GM19463 (cell line): Measurements from ENCODE around the gene LRBA.

ENCODE experiments used
- ATAC-seq: cut with Tn5 transposase; IDR thresholded peaks from one replicate; pipeline ENCODE4 v1.9.1; 2021; ENCODE audit warnings: mild to moderate bottlenecking, moderate library complexity; ENCODE audit not compliant: unreplicated experiment

LRBA gene

DNA sequence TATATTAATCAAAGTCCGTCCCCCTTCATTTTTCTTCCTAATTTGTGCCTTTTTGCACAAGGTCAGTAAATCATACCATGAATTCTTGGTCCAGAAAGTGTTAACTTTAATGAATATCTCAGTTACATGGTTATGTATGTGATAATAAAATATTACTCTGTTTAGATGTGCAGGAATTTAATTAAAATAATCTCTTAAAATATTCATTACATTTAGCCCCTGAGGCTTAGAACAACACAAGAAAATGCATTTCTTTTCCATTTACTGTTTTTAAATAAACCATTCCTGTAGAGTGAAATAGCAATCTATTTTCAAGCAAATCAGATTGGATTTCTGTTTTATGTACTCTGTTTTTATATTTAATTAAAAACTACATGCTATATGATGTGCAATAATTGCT is 415.5 kb downstream of the LRBA start:
- no peak for ATAC-seq

DNA sequence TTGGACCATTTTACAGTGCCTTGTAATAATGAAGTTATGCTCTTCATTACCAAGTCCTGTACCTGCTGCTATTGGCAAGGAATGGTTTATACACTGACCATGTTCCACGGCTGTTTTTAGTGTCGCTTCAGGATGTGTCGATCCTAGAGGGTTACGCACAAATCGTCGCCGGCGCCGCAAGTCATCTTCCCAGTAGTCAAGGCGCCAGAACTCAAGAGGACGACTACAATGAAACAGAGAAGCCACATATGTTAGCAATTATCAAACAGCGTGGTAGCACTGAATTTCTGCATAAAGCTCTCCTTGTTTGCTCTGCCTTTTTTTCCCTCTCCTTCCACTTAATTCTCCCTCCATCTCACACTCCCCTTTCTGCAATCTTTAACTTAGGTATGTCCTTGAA is 416.2 kb downstream of the LRBA start:
- no peak for ATAC-seq

DNA sequence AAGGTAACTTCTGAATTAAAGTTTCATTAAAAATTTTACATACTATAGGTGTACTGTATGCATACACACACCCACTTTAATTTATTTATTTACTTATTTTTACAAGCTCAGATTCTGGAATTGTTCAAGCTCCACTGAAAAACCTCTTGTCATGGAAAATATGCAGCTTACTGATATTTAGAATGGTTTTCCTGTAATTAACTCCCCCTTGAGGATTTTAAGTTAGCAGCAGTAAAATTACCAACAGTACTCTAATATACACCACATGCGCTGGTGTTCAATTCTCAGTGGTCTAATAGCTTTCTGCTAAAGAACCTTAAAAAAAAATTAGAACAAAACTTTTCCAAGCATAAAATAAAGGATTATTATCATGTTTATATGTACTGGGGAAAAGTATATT is 421.1 kb downstream of the LRBA start:
- ATAC-seq, result no peak

DNA sequence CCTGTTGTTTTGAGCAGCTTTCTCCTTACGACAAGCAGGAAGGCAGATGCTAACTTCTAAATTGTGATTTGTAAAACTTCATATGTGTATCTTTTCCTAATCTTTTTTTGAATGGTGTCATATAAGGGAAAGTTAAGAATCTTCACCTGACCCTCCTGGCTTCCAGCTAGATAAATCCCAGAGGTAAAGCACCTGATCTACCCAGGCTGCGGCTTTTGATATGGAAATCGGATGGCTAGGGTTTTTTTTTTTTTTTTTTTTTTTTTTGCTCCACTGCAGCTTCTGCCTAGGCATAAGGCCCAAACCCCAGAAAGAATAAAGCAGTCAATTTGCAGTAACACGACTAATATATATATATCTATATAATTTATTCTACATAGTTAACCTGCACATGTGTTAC is 423.2 kb downstream of the LRBA start:
- no peak for ATAC-seq

- no peak for ATAC-seq
Measured at GRCh38 chr4:150591406-150591805, 423.7 kb downstream of the LRBA start.

GRCh38 chr4:150590631-150591030 is 424.5 kb downstream of the LRBA start:
- no peak for ATAC-seq

DNA sequence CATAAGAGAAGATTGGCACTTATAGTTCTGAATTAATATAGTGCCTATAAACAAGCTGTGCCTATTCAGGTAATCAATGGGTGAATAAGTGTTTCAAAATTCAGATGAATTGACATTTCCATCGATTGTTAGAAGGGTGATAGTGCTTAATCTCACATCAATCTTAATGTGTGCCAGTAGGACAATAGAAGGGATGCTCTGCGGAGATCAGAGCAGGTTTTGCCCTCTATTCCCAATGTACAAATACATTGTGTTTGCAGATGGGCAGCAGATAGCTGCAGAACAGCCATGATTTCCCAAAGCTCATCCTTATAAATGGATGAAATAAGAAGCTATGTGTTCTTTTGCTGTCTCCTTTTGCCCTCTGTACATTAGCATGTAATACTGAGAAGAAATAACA is 425.9 kb downstream of the LRBA start:
- no peak for ATAC-seq

DNA sequence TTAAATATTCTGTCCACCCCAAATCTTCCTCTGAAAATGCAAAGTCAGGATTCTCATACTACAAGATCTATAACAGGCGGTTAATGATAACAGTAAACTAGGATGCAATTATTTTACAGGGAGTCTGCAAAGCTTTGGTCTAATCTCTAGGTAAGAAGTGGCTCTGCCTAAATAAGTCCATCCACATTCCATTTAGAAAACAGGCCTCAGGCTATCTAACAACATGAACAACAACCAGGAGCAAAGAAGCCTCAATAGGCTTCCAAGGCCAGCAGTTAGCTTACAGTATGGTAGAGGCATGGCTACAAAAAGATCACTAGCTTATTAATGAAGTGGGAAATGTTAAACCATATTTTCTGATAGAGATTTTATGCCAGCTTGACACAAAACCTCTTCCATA is 426.8 kb downstream of the LRBA start:
- no peak for ATAC-seq

GRCh38 chr4:150586162-150586810 is 428.8 kb downstream of the LRBA start:
- no peak for ATAC-seq

GRCh38 chr4:150585611-150586010 is 429.5 kb downstream of the LRBA start:
- no peak for ATAC-seq

DNA sequence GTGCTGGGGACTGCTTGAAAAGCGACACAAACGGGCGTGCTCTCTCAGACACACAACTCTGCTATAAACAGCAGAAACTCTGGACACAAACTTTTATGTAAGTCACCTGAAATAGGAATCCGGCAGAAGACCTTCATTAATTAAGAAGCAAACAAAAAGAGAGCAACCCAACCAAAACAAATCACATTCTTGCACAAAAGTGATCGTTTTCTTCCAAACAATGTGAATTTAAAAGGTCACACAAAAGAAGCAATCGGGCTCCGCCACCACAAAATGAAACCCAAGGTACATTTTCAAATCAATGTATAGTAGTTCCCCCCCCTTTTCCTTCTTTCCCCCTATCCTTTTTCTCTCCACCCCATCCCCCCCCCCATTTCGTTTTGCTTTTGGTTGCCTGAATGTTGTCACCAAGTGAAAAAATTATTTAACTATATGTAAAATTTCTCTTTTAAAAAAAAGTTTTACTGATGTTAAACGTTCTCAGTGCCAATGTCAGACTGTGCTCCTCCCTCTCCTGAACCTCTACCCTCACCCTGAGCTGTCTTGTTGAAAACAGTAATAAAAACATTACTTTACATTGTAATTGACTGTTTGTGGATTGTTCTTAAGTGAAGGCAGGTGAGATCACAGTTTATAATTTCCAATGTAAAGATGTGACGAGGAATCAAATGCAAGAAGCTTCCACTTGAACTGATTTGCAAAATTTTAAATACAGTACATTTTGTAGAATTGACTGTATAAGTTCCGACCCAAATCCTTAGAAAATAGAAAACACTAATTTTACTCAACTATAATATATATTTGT is 430.8 kb downstream of the LRBA start:
- ATAC-seq, result no peak

DNA sequence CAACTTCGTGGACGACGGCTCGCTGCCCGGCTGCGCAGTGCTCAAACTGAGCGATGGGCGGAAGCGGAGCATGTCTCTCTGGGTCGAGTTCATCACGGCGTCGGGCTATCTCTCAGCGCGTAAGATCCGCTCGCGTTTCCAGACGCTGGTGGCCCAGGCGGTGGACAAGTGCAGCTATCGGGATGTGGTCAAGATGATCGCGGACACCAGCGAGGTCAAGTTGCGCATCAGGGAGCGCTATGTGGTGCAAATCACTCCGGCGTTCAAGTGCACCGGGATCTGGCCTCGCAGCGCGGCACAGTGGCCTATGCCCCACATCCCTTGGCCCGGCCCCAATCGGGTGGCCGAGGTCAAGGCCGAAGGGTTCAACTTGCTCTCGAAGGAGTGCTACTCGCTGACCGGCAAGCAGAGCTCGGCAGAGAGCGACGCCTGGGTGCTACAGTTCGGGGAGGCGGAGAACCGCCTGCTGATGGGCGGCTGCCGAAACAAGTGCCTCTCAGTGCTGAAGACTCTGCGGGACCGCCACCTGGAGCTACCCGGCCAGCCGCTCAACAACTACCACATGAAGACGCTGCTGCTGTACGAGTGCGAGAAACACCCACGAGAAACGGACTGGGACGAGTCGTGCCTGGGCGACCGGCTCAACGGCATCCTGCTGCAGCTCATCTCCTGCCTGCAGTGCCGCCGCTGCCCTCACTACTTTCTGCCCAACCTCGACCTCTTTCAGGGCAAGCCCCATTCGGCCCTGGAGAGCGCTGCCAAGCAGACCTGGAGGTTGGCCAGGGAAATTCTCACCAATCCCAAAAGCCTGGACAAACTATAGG is 431.6 kb downstream of the LRBA start:
- ATAC-seq, result no peak

GRCh38 chr4:150582873-150583286 is 432.2 kb downstream of the LRBA start:
- ATAC-seq, result no peak

DNA sequence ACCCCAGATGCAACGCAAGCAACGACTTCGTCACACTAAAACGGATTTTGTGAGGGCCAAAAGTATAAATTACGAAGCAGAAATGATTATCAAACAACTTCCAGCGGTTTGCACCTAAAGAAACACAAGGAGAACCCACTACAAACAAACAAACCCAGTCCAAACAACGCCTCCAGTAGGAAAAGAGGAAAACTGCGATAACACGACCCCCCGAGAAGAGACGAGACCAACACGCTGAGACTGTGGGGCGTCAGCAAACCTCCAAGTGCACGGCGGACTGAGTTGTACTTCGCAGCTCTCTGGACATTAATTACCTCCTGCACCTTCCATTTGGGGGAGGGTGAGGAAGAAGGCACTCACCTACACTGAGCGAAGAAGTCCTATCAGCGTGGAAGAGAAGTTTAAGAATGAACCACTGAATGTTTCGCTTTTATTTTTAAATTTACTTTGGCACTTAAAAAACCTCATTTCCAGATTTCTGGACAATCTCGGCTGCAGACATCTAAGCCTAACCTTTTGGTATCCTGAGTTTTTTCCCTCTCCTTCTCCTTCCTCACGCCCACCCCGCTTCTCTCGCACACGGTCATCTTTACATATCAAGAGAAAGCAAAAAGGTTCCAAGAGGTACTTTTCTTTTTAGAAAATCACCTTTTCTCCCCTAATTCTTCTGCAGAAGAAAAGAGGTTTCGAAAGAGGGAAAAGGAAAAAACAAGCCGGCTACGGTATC is 432.8 kb downstream of the LRBA start, which contains the start of gene MAB21L2:
Gene MAB21L2 (plus strand): TSS at position 6 of the 727 bp plus-strand sequence. CDS start 879 bp downstream, outside the sequence.
- ATAC-seq, result no peak

- no peak for ATAC-seq
Measured at GRCh38 chr4:150581641-150582051, 433.4 kb downstream of the LRBA start.

GRCh38 chr4:150581056-150581605 is 434.0 kb downstream of the LRBA start:
- no peak for ATAC-seq

DNA sequence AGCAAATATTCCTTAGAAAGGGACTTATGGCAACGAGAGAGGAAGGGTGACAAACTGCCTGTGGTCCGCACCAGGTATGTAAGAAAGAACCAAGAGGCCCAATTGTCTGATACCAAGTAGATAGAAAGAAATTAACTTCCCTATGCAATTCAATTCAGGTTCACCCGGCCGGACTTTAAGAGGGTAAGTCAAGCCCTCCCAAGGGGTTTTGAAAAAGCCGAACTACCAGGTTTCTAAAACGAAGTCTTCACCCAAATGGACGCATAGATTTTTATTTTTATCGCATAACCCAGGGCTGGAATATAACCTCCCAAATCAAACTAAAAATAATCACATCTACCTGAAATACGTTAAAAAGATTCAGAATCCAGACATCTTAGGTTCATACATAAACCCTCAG is 434.8 kb downstream of the LRBA start:
- ATAC-seq, result no peak

GRCh38 chr4:150579551-150580234 is 435.4 kb downstream of the LRBA start:
- no peak for ATAC-seq

GRCh38 chr4:150578745-150579501 is 436.2 kb downstream of the LRBA start:
- no peak for ATAC-seq
